OCI-LY7 (cell line): ENCODE results near the gene RHBDD3. TPM values are rescaled to one million over a fixed set of nuclear protein-coding genes. Genes with fewer than 3 reads are reported as not detected.

Experiments
- BruUV-seq: library from RNA; stranded (reverse); fragments of 400-500 nt; replicated peaks from 2 replicates; lab custom pipeline; 2021; lab: Mats Ljungman, UMichigan
- CTCF ChIA-PET: fragments of 300-600 bp; sonication (Branson Sonifier 250); formaldehyde crosslinking; loops from one replicate; lab custom pipeline; 2022; ENCODE audit warnings: antibody characterized with exemption; ENCODE audit not compliant: unreplicated experiment; lab: Charles Lee
- POLR2A ChIA-PET: fragments of 300-600 bp; sonication (Branson Sonifier 250); formaldehyde crosslinking; loops from one replicate; lab custom pipeline; 2022; ENCODE audit warnings: antibody characterized with exemption; lab: Charles Lee
- DNase-seq: peaks from one replicate; pipeline ENCODE4 v3.0.0-alpha.2; 2015; ENCODE audit warnings: low spot score
- H2AFZ ChIP-seq: fragments of 200-600 bp; sonication (generic), shearing (Covaris generic); 2 replicates; pipeline ENCODE4 v1.6.1; 2014; ENCODE audit warnings: mild to moderate bottlenecking, antibody characterized with exemption, low read length, moderate library complexity
- H3K27ac ChIP-seq: fragments of 200-600 bp; sonication (generic); 2 replicates; pipeline ENCODE4 v1.5.1; 2014; ENCODE audit warnings: mixed run types, low read depth, mild to moderate bottlenecking, moderate library complexity, low read length, inconsistent platforms; ENCODE audit not compliant: poor library complexity, severe bottlenecking
- H3K36me3 ChIP-seq: fragments of 200-600 bp; sonication (generic); 2 replicates; pipeline ENCODE4 v1.6.1; 2014; ENCODE audit warnings: mild to moderate bottlenecking, antibody characterized with exemption, low read length, moderate library complexity, mixed read lengths; ENCODE audit not compliant: insufficient read depth
- H3K4me1 ChIP-seq: fragments of 200-600 bp; sonication (generic); 2 replicates; pipeline ENCODE4 v1.5.1; 2014; ENCODE audit warnings: mild to moderate bottlenecking, low read length; ENCODE audit not compliant: insufficient read depth, poor library complexity, severe bottlenecking
- H3K4me2 ChIP-seq: fragments of 200-600 bp; sonication (generic); 2 replicates; pipeline ENCODE4 v1.6.1; 2014; ENCODE audit warnings: mild to moderate bottlenecking, low read length
- H3K4me3 ChIP-seq: fragments of 200-600 bp; sonication (generic); 2 replicates; pipeline ENCODE4 v1.5.1; 2014; ENCODE audit warnings: mild to moderate bottlenecking, low read depth, low read length; ENCODE audit not compliant: poor library complexity, severe bottlenecking
- H3K79me2 ChIP-seq: fragments of 200-600 bp; sonication (generic); 2 replicates; pipeline ENCODE4 v1.6.1; 2016; ENCODE audit warnings: low read depth, mild to moderate bottlenecking, low read length, moderate library complexity, mixed read lengths; ENCODE audit not compliant: insufficient read depth
- H3K9me2 ChIP-seq: fragments of 200-600 bp; sonication (generic); 2 replicates; pipeline ENCODE4 v1.6.1; 2016; ENCODE audit warnings: mild to moderate bottlenecking, low read length, mixed read lengths; ENCODE audit not compliant: insufficient read depth
- H3K9me3 ChIP-seq: fragments of 200-600 bp; sonication (generic); 2 replicates; pipeline ENCODE4 v1.6.1; 2014; ENCODE audit warnings: mild to moderate bottlenecking, mixed run types, low read length, mixed read lengths
- H4K20me1 ChIP-seq: fragments of 200-600 bp; sonication (generic); 2 replicates; pipeline ENCODE4 v1.6.1; 2014; ENCODE audit warnings: mild to moderate bottlenecking, antibody characterized with exemption, low read length, moderate library complexity, mixed read lengths; ENCODE audit not compliant: insufficient read depth
- EZH2phosphoT487 ChIP-seq: fragments of 200-600 bp; sonication (generic); IDR thresholded peaks from 2 replicates; pipeline ENCODE4 v1.6.1; 2018; ENCODE audit warnings: low read depth, borderline replicate concordance, mild to moderate bottlenecking, mixed run types, antibody characterized with exemption, low read length, moderate library complexity, mixed read lengths
- intact Hi-C: fragments of 100-400 bp; cut with micrococcal nuclease; formaldehyde crosslinking; loops from one replicate; pipeline ENCODE4 v1.10.0; 2022; ENCODE audit not compliant: unreplicated experiment
- total RNA-seq, 2 experiments: library from RNA; depleted of rRNA in 1 of 2; stranded (reverse); fragments of >200 nt in 1 of 2; shearing (Covaris generic) in 1 of 2; gene quantifications; 2 replicates each; pipeline ENCODE4 v1.2.3, GENCODE V29; 2014 to 2022
- TF ChIP-seq, protein P1 (sequence below): fragments of 200-600 bp; sonication (generic); conservative IDR thresholded peaks from 2 replicates; pipeline ENCODE4 v1.5.1; 2014; ENCODE audit warnings: mild to moderate bottlenecking, antibody characterized with exemption, low read length, moderate library complexity, mixed read lengths

Gene RHBDD3
- total RNA-seq, 2 experiments from 2014 or later, result 39.2 to 44.5 TPM

GRCh38 chr22:29301716-29302401 lies 34.1 kb upstream of the RHBDD3 start:
- Histone ChIP-seq H3K4me1 (peaks cover 7% of the 10 kb centered on the region), H3K4me3 (no peak overlapping the region), H3K4me2 (no peak overlapping the region), H2AFZ (no peak overlapping the region), H3K36me3 (peaks cover 49% of the 10 kb centered on the region), H3K9me3 (no peaks in the 10 kb centered on the region), H4K20me1 (no peaks in the 10 kb centered on the region; the same call in 1 of the 2 replicates), H3K9me2 (no peaks in the 10 kb centered on the region), H3K79me2 (no peaks in the 10 kb centered on the region), H3K27ac (no peak overlapping the region)
- intact Hi-C loops, result loop anchor here (10.0 kb wide), 1 partner anchor 223 kb away; no protein-coding TSS in a partner anchor
- no peak for DNase-seq
- ChIA-PET CTCF (no interaction called here), POLR2A (no interaction called here)
- TF ChIP-seq, protein P1, sequence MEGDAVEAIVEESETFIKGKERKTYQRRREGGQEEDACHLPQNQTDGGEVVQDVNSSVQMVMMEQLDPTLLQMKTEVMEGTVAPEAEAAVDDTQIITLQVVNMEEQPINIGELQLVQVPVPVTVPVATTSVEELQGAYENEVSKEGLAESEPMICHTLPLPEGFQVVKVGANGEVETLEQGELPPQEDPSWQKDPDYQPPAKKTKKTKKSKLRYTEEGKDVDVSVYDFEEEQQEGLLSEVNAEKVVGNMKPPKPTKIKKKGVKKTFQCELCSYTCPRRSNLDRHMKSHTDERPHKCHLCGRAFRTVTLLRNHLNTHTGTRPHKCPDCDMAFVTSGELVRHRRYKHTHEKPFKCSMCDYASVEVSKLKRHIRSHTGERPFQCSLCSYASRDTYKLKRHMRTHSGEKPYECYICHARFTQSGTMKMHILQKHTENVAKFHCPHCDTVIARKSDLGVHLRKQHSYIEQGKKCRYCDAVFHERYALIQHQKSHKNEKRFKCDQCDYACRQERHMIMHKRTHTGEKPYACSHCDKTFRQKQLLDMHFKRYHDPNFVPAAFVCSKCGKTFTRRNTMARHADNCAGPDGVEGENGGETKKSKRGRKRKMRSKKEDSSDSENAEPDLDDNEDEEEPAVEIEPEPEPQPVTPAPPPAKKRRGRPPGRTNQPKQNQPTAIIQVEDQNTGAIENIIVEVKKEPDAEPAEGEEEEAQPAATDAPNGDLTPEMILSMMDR, result no peak
- no peak for TF ChIP-seq EZH2phosphoT487
- BruUV-seq, result no TSS peak

DNA sequence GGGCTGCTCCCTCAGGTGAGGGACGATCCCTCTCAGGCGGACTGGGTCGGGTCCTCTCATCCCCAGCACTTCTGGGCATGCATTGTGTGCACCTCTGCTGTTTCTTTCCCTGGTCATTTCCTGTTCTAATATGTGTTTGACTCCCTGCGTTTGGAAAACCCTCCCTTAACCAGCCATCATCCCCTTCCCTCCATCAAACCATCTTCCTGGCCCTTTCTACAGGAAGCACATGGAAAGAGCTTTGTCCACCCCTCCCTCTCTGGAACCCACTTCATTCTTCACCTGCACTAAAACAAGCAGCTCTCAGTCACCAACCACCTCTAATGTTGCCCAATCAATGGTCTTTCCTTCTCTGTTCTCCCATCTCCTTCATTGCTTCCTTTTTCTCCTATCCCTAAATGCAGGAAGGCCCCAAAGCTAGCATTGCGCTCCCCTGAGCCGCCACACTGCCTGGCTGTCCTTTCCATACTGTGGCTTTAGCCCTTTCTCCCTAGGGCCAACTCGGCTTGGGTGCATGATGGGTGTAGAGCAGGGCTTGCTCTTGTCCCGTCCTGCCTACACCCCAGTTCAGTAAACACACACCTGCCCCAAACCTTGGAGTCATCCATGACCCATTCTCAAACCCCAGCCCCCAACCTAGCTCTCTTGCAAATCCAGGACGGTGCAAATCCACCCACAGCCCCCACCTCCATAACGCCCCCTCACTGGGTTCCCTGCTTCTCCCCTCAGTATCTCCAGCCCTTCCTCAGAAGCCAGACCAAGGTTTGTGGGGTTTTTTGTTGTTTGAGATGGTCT lies 33.2 kb upstream of the RHBDD3 start:
- CTCF ChIA-PET, result no interaction called here
- intact Hi-C loops, result loop anchor here (10.0 kb wide), 1 partner anchor 224 kb away; no protein-coding TSS in a partner anchor
- no peak for DNase-seq

More for the DNA sequence above, 33.2 kb upstream of the RHBDD3 start:
- H3K79me2 ChIP-seq, result no peaks in the 10 kb centered on the region
- H3K4me3 ChIP-seq, result no peak overlapping the region
- TF ChIP-seq, protein P1, result no peak
- no peak for TF ChIP-seq EZH2phosphoT487
- H4K20me1 ChIP-seq, result no peaks in the 10 kb centered on the region; the same call in 1 of the 2 replicates
- no peaks in the 10 kb centered on the region for H3K4me1 ChIP-seq
- H3K36me3 ChIP-seq, result peaks cover 57% of the 10 kb centered on the region
- H3K9me3 ChIP-seq, result no peaks in the 10 kb centered on the region
- POLR2A ChIA-PET, result interaction anchor here (0.7 kb wide), 1 partner anchor 36 kb away, joined by 3 read pairs; no protein-coding TSS in a partner anchor
- no peak overlapping the region for H3K4me2 ChIP-seq
- H3K27ac ChIP-seq, result no peak overlapping the region
- BruUV-seq, result no TSS peak
- no peaks in the 10 kb centered on the region for H3K9me2 ChIP-seq
- no peak overlapping the region for H2AFZ ChIP-seq
